GM12872 (cell line): ENCODE results near the gene CLDND1.

Experiments used
- CTCF ChIP-seq: IDR thresholded peaks from 3 replicates; pipeline ENCODE4 v1.5.1; 2011; ENCODE audit warnings: low read depth, mild to moderate bottlenecking, low read length, moderate library complexity; ENCODE audit not compliant: insufficient read depth

Gene CLDND1

GRCh38 chr3:98508582-98508981, 14.1 kb downstream of the CLDND1 start:
- TF ChIP-seq CTCF = no peak

GRCh38 chr3:98504539-98504938, 18.2 kb downstream of the CLDND1 start:
- no peak for TF ChIP-seq CTCF

GRCh38 chr3:98501863-98502576, 20.7 kb downstream of the CLDND1 start:
- TF ChIP-seq CTCF = no peak

GRCh38 chr3:98501270-98501669, 21.4 kb downstream of the CLDND1 start:
- no peak for TF ChIP-seq CTCF

GRCh38 chr3:98500019-98500418, 22.7 kb downstream of the CLDND1 start:
- no peak for TF ChIP-seq CTCF

GRCh38 chr3:98497381-98497780, 25.3 kb downstream of the CLDND1 start, which contains the start of gene OR5K2:
Gene OR5K2, plus strand, starts transcription at chr3:98497681. Its CDS starts 0 bp downstream, at chr3:98497681.
- no peak for TF ChIP-seq CTCF

- TF ChIP-seq CTCF = no peak
Measured at GRCh38 chr3:98483626-98484025, 39.1 kb downstream of the CLDND1 start.
